Ishikawa (cell line): ENCODE measurements around the gene EP400.

Experiments used
- CEBPB ChIP-seq: IDR thresholded peaks from 2 replicates; pipeline ENCODE4 v1.6.1; 2012
- CREB1 ChIP-seq: IDR thresholded peaks from 2 replicates; pipeline ENCODE4 v1.6.1; 2012; ENCODE audit warnings: low read depth
- EGR1 ChIP-seq: IDR thresholded peaks from 2 replicates; pipeline ENCODE4 v1.6.1; 2012
- EP300 ChIP-seq: IDR thresholded peaks from 2 replicates; pipeline ENCODE4 v1.6.1; 2012; ENCODE audit warnings: borderline replicate concordance
- FOXM1 ChIP-seq: IDR thresholded peaks from 2 replicates; pipeline ENCODE4 v1.6.1; 2012; ENCODE audit warnings: low read depth, borderline replicate concordance
- MAX ChIP-seq: IDR thresholded peaks from 2 replicates; pipeline ENCODE4 v1.6.1; 2012
- NFIC ChIP-seq: IDR thresholded peaks from 2 replicates; pipeline ENCODE4 v1.6.1; 2012
- RAD21 ChIP-seq: IDR thresholded peaks from 2 replicates; pipeline ENCODE4 v1.6.1; 2012; ENCODE audit warnings: low read depth
- REST ChIP-seq: IDR thresholded peaks from 2 replicates; pipeline ENCODE4 v1.6.1; 2012; ENCODE audit warnings: low read depth, mild to moderate bottlenecking
- TAF1 ChIP-seq: IDR thresholded peaks from 2 replicates; pipeline ENCODE4 v1.6.1; 2012; ENCODE audit warnings: low read depth, mild to moderate bottlenecking
- TCF12 ChIP-seq: IDR thresholded peaks from 2 replicates; pipeline ENCODE4 v1.6.1; 2012; ENCODE audit warnings: low read depth
- TEAD4 ChIP-seq: IDR thresholded peaks from 2 replicates; pipeline ENCODE4 v1.6.1; 2012
- YY1 ChIP-seq: IDR thresholded peaks from 2 replicates; pipeline ENCODE4 v1.6.1; 2012; ENCODE audit warnings: low read depth
- ZBTB7A ChIP-seq: IDR thresholded peaks from 2 replicates; pipeline ENCODE4 v1.6.1; 2012; ENCODE audit warnings: low read depth
- TF ChIP-seq, protein P1 (sequence below): IDR thresholded peaks from 2 replicates; pipeline ENCODE4 v1.6.1; 2012

EP400 gene, protein sequence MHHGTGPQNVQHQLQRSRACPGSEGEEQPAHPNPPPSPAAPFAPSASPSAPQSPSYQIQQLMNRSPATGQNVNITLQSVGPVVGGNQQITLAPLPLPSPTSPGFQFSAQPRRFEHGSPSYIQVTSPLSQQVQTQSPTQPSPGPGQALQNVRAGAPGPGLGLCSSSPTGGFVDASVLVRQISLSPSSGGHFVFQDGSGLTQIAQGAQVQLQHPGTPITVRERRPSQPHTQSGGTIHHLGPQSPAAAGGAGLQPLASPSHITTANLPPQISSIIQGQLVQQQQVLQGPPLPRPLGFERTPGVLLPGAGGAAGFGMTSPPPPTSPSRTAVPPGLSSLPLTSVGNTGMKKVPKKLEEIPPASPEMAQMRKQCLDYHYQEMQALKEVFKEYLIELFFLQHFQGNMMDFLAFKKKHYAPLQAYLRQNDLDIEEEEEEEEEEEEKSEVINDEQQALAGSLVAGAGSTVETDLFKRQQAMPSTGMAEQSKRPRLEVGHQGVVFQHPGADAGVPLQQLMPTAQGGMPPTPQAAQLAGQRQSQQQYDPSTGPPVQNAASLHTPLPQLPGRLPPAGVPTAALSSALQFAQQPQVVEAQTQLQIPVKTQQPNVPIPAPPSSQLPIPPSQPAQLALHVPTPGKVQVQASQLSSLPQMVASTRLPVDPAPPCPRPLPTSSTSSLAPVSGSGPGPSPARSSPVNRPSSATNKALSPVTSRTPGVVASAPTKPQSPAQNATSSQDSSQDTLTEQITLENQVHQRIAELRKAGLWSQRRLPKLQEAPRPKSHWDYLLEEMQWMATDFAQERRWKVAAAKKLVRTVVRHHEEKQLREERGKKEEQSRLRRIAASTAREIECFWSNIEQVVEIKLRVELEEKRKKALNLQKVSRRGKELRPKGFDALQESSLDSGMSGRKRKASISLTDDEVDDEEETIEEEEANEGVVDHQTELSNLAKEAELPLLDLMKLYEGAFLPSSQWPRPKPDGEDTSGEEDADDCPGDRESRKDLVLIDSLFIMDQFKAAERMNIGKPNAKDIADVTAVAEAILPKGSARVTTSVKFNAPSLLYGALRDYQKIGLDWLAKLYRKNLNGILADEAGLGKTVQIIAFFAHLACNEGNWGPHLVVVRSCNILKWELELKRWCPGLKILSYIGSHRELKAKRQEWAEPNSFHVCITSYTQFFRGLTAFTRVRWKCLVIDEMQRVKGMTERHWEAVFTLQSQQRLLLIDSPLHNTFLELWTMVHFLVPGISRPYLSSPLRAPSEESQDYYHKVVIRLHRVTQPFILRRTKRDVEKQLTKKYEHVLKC (N-terminal part only)

DNA sequence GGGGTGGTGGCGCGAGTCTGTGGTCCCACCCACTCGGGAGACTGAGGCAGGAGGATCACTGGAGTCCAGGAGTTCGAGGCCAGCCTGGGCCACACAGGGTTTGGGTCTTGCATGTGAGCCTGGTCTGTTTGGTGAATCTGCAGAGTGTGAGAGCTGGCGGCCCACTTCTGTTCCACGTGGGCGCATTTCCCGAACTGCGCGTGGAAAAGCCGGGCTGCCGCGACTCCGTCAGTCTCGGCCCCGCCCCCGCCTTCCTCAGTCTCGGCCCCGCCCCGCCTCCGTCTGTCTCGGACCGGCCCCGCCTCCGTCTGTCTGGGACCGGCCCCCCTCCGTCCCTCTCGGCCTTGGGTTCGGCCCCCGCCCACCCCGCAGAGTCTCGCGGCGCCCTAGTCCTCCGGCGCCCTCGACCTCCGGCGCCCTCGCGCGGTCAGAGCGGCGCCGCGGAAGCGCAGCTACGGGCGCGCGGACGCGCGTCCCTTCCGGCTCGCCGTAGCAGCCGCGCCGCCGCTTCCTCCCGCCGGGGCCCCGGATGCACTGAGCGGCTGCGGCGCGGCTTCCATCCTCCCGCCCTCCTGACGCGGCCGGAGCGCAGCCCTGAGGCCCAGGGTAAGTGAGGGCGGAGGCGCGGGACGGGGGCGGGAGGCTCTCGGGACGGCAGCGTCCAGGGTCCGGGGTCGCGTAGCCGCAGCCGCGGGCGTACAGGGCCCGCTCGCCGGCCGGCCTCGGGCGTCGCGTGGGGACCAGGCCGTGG lies at the start of gene EP400:
Gene EP400 (plus strand): TSS at position 512 of the 751 bp plus-strand sequence. CDS start 10,678 bp downstream, outside the sequence.
- TF ChIP-seq MAX (peak; percentile 59; the same call in 1 of the 2 replicates), TAF1 (0 out of 2 replicates have a peak, but pooled peaks have one; percentile 42), RAD21 (peak; percentile 71), YY1 (peak; percentile 55; the same call in 1 of the 2 replicates), ZBTB7A (no peak; the same call in 1 of the 2 replicates), CEBPB (no peak)

DNA sequence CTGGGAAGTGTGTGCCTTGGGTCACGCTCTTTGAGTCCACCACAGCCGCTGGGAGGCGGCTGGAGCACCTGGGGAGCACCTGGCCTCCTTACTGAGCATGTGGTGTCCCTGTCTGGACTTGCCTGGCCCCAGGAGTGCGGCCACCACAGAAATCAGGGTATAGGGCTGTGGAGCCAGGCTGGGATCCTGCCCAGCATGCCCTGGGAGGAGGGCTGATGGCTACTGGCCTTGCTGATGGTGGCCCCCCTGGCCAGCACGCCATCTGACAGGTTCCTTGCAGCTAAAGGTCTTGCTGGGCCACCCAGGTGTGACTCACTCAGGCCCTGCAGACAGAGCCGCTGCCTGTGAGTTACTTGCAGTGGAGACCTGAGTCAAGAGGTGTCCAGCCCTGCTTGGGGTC lies 49.3 kb upstream of the EP400 start:
- 0 out of 2 replicates have a peak, but pooled peaks have one; percentile 18 for TF ChIP-seq MAX
- peak; percentile 40; the same call in 1 of the 2 replicates for TF ChIP-seq TCF12
- TF ChIP-seq CREB1, result no peak
- no peak for TF ChIP-seq TAF1

- TF ChIP-seq CREB1 (no peak), TCF12 (peak; percentile 86), RAD21 (0 out of 2 replicates have a peak, but pooled peaks have one; percentile 2), FOXM1 (no peak; the same call in 1 of the 2 replicates), TEAD4 (peak; percentile 56), MAX (peak; percentile 61), REST (peak; percentile 71), CEBPB (no peak), EP300 (peak; percentile 64; the same call in 1 of the 2 replicates), NFIC (peak; percentile 84), ZBTB7A (peak; percentile 78; the same call in 1 of the 2 replicates)
Measured at GRCh38 chr12:131901431-131902331, 48.1 kb upstream of the EP400 start.

DNA sequence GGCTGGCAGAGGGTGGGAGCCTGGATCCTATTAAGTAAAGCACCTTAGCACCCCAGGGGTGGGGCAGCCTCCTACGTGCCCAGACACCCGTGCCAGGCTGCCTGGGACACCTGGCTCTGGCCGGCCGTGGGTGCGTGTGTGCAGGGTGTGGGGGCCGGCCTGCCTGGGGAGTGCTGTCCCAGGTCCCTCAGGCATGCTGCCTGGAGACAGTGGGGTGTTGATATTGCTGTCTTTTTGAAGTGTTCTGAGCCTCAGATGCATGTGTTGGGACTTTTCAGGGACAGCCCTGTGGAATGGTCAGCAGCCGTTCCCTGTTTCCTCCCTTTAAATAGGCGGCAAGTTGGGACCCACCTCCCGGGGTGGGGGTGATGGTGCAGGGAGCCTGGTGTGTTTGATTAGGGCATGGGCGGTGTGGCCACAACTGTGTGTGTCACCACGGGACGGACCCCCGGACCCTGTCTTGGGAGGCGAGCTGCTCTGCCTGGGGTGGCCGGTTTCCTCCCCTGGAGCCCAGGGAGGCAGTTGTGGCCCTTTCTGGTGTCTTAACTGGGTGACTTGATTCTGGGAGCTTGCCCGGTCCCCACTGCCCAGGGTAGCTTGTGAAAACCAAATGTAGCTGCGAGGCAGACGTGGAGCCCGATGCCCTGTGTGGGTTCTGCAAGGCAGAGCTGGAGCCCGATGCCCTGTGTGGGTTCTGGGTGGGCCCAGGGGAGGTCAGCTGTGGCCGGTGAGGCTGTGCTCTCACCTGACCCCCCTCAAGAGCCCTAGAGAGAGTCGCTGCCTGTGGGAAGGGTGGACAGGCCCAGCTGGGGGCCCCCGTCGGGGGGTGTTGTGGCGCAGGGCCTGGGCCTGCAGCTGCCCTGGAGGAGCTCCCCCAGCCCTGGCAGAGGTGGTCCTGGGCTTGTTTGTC lies 47.2 kb upstream of the EP400 start:
- TF ChIP-seq TAF1 (no peak), TCF12 (peak; percentile 74), EGR1 (peak; percentile 43; the same call in 1 of the 2 replicates), REST (no peak), EP300 (no peak; the same call in 1 of the 2 replicates), MAX (no peak), FOXM1 (no peak)
- TF ChIP-seq, protein P1, sequence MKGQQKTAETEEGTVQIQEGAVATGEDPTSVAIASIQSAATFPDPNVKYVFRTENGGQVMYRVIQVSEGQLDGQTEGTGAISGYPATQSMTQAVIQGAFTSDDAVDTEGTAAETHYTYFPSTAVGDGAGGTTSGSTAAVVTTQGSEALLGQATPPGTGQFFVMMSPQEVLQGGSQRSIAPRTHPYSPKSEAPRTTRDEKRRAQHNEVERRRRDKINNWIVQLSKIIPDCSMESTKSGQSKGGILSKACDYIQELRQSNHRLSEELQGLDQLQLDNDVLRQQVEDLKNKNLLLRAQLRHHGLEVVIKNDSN, result no peak
